ENCODE data around the gene TRIM71.

The TRIM71 gene

GRCh38 chr3:32866533-32866932, 48.7 kb downstream of the TRIM71 start:
- no peak for DNase-seq (ENCODE audit: low spot score)

GRCh38 chr3:32867954-32868353, 50.2 kb downstream of the TRIM71 start:
- DNase-seq (ENCODE audit: low spot score), result no peak

- no peak for DNase-seq (ENCODE audit: low spot score)
Observed at GRCh38 chr3:32868719-32869512, 51.1 kb downstream of the TRIM71 start.

- no peak for DNase-seq (ENCODE audit: low spot score)
Observed at GRCh38 chr3:32869513-32870047, 51.8 kb downstream of the TRIM71 start.

- no peak for DNase-seq (ENCODE audit: low spot score)
Observed at GRCh38 chr3:32870373-32871095, 52.7 kb downstream of the TRIM71 start.

- no peak for DNase-seq (ENCODE audit: low spot score)
Observed at GRCh38 chr3:32871273-32871672, 53.5 kb downstream of the TRIM71 start.

GRCh38 chr3:32872487-32873382, 54.9 kb downstream of the TRIM71 start:
- DNase-seq (ENCODE audit: low spot score), result no peak

- DNase-seq (ENCODE audit: low spot score), result no peak
Observed at GRCh38 chr3:32873531-32874130, 55.8 kb downstream of the TRIM71 start.

- no peak for DNase-seq (ENCODE audit: low spot score)
Observed at GRCh38 chr3:32876920-32877319, 59.1 kb downstream of the TRIM71 start.

GRCh38 chr3:32877598-32877997, 59.8 kb downstream of the TRIM71 start:
- DNase-seq (ENCODE audit: low spot score), result no peak

GRCh38 chr3:32880225-32880624, 62.4 kb downstream of the TRIM71 start:
- DNase-seq (ENCODE audit: low spot score), result no peak

GRCh38 chr3:32881624-32882023, 63.8 kb downstream of the TRIM71 start:
- no peak for DNase-seq (ENCODE audit: low spot score)

- no peak for DNase-seq (ENCODE audit: low spot score)
Observed at GRCh38 chr3:32882189-32882588, 64.4 kb downstream of the TRIM71 start.

- DNase-seq (ENCODE audit: low spot score), result peak; percentile 81
Observed at GRCh38 chr3:32882603-32883025, 64.8 kb downstream of the TRIM71 start.

- DNase-seq (ENCODE audit: low spot score), result no peak
Observed at GRCh38 chr3:32883817-32884216, 66.0 kb downstream of the TRIM71 start.

- DNase-seq (ENCODE audit: low spot score), result no peak
Observed at GRCh38 chr3:32884591-32884990, 66.8 kb downstream of the TRIM71 start.

- no peak for DNase-seq (ENCODE audit: low spot score)
Observed at GRCh38 chr3:32885283-32885901, 67.6 kb downstream of the TRIM71 start.

- no peak for DNase-seq (ENCODE audit: low spot score)
Observed at GRCh38 chr3:32886296-32886695, 68.5 kb downstream of the TRIM71 start.

GRCh38 chr3:32886911-32887310, 69.1 kb downstream of the TRIM71 start:
- DNase-seq (ENCODE audit: low spot score), result no peak

GRCh38 chr3:32888739-32889138, 70.9 kb downstream of the TRIM71 start:
- DNase-seq (ENCODE audit: low spot score), result no peak

Measured in activated CD4-positive, alpha-beta T cell treated with anti-CD3 and anti-CD28 coated beads, Interleukin-2, Interleukin-4, amounts not matched to agents 100 ng/mL and 50 ng/mL, durations not matched to agents 16 hours and 8 hours (primary cell).